Pancreas (tissue), 10 donors: Measurements from ENCODE around the gene BCAS4. TPM values are rescaled to one million over a fixed set of nuclear protein-coding genes. Genes with fewer than 3 reads are reported as not detected.
"Not testable (repeated sequence)": the region's sequence is repeated elsewhere in the genome, so short reads cannot be mapped to it uniquely, and the experiment has no call there.

ENCODE experiments used
- ATAC-seq, 4 donors: fragments of 200-7000 bp; cut with Tn5 transposase; one replicate each; pipeline versions ENCODE4 v1.8.0 to v1.9.1; 2020; ENCODE audit warnings: mild to moderate bottlenecking in 4 of 4, moderate library complexity in 4 of 4
- DNase-seq, 6 donors: peaks; one replicate each; pipeline ENCODE4 v3.0.0-alpha.2; 2020
- FAIRE-seq: peaks from 2 replicates; lab custom pipeline; 2012; peaks lifted over from hg19 to GRCh38; lab: Jason Lieb, UNC
- H3K27ac ChIP-seq, 4 donors: fragments of 200-600 bp; sonication (generic); 1 replicate in 3 of 4; 2 replicates in 1 of 4; pipeline versions ENCODE4 v1.5.0 to v1.8.0; 2020
- H3K27me3 ChIP-seq, 4 donors: fragments of 200-600 bp; one replicate each; pipeline ENCODE4 v1.8.0; 2021
- H3K36me3 ChIP-seq, 3 donors: fragments of 200-600 bp; sonication (generic) in 1 of 3; one replicate each; pipeline versions ENCODE4 v1.5.0 to v1.8.0; 2020 to 2021
- H3K4me1 ChIP-seq, 3 donors: fragments of 200-600 bp; one replicate each; pipeline ENCODE4 v1.8.0; 2021
- H3K4me3 ChIP-seq, 4 donors: fragments of 200-600 bp; sonication (generic) in 2 of 4; one replicate each; pipeline versions ENCODE4 v1.5.0 to v1.8.0; 2020 to 2021
- H3K9me3 ChIP-seq, 4 donors: fragments of 200-600 bp; one replicate each; pipeline ENCODE4 v1.8.0; 2021
- CTCF ChIP-seq, 4 donors: fragments of 200-600 bp; sonication (generic) in 3 of 4; IDR thresholded peaks; one replicate each; pipeline versions ENCODE4 v1.5.0 to v1.8.0; 2021; ENCODE audit warnings: antibody characterized with exemption in 4 of 4
- WGBS, 2 donors: extraction: QIAGEN DNeasy Blood & Tissue Kit; methylation state at CpG; one replicate each; pipeline ENCODE4 v1.1.7; 2013; 5-methylcytosine and 5-hydroxymethylcytosine counted together
- intact Hi-C, 3 donors: fragments of 100-400 bp; cut with DNase I; formaldehyde crosslinking; loops; one replicate each; pipeline versions ENCODE4 v1.11.1 to v1.14.2; 2022
- polyA plus RNA-seq, 2 donors: library from polyadenylated mRNA; stranded (reverse); fragments of 200-250 nt; gene quantifications; one replicate each; pipeline ENCODE4 v1.2.3, GENCODE V29; 2013
- total RNA-seq, 6 donors: library from RNA; stranded (reverse); fragmentation: NEBNext Ultra II Directional in 4 of 6; extraction: Animal tissue kit (Norgen Biotek cat#: 25700) in 4 of 6; gene quantifications; one replicate each; pipeline versions ENCODE4 v1.2.1 to v1.2.4, GENCODE V29; 2021 to 2023
- donor health status: healthy with polysubstance abuse.
- donor health status: DM: no; HTN: no; CAD: no; lungs with moderate emphysema.
- donor health status: DM: no; HTN: no; CAD: no.
- donor health status: control.
- donor health status: control.
- donor health status: Bipolar disorder and iron deficiency.
- donor health status: DM: yes; HTN: yes; CAD: no.
- donor health status: DM: no; HTN: no; CAD: no.
- donor health status: DM: no; HTN: no; CAD: no.
- donor health status: DM: yes; HTN: yes; CAD: no.

BCAS4 gene
- total and polyA plus RNA-seq, 8 donors: 0.85 to 4.8 (median 1.9) TPM

DNA sequence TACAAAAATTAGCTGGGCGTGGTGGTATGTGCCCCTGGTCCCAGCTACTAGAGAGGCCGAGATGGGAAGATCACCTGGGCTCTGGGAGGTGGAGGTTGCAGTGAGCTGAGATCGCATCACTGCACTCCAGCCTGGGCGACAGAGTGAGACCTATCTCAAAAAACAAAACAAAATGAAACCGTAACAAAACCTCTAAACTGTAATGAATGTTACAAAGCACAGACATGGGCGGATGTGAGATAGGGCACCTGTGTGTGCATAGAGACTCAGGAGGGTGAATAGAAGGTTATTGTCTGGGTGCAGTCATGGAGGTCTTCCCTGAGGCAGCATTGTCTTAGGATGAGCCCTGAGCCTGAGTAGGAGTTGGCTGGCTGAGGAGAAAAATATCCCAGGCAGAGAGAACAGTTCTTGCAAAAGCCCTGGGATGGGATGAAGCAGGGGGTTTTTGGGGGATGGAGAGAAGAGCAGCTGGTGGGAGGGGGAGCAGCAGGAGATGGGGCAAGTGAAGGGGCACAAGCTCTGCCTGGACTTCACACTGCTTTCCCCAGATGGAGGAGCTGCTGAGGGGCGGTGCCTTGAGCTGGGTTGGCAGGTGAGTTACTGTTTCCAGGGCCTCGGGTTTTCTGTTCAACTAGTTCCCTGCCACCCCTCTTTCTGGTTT, 5.2 kb downstream of the BCAS4 start:
- intact Hi-C loops: loop anchor here in 2 of 3 donors (10.0 kb wide), 4 partner anchors 105 to 505 kb away; no protein-coding TSS in a partner anchor
- 83 to 92% methylated on average over 8 of the region's 8 CpGs for WGBS, 2 donors

DNA sequence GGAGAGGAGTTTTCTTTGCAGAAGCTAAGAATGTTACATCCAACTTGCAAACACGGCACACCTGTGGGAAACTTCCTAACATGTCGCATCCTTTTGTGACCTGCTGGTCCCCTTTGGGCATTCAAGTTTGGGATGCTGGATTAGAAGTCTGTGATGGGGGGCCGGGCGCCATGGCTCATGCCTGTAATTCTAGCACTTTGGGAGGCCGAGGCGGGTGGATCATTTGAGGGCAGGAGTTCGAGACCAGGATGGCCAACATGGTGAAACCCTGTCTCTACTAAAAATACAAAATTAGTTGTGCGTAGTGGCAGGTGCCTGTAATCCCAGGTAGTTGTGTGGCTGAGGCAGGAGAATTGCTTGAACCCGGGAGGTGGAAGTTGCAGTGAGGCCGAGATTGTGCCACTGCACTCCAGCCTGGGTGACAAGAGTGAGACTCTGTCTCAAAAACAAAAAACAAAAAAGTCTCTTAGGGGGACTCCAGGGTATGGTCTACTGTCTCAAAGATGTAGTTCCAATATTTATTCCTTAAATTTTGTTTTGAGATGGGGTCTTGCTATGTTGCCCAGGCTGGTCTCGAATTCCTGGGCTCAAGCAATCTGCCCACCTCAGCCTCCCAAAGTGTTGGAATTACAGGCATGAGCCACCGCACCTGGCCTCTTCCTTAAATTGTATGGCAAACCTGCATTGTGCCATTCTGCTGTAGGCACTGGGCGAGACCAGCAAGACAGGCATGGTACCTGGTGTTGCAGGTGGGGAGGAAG, 6.3 kb downstream of the BCAS4 start:
- H3K4me3 ChIP-seq, H3K4me1 ChIP-seq, ATAC-seq, H3K27ac ChIP-seq, FAIRE-seq, DNase-seq, H3K36me3 ChIP-seq, intact Hi-C loops, H3K27me3 ChIP-seq, H3K9me3 ChIP-seq: not testable (repeated sequence)
- WGBS, 2 donors: 80 to 89% methylated on average over 13 of the region's 13 CpGs

More for the DNA sequence above, 5.2 kb downstream of the BCAS4 start:
- no peak for FAIRE-seq
- H3K27ac ChIP-seq: no peak overlapping the region
- no peaks in the 10 kb centered on the region for H3K36me3 ChIP-seq
- H3K4me3 ChIP-seq: no peak overlapping the region
- no peaks in the 10 kb centered on the region for H3K27me3 ChIP-seq
- no peak for DNase-seq
- ATAC-seq: no peak
- no peaks in the 10 kb centered on the region for H3K9me3 ChIP-seq
- no peak for TF ChIP-seq CTCF (IDR thresholded peaks at IDR 0.05)
- no peaks in the 10 kb centered on the region for H3K4me1 ChIP-seq

DNA sequence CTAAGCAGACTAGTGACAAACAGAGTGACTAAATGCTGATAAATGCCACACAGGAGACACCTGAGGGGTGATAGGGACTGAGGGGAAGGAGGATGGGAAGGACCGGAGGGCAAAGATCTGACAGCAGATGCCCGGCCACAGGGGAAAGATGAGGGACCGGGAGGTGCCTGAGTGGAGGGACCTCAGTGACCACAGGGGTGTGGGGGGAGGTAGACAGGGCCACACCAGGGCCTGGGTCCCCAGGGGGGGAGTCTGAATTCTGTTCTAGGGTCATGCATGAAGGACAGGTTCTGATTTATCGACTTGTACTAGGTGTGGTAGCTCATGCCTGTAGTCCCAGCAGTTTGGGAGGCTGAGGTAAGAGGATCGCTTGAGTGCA, 6.9 kb downstream of the BCAS4 start:
- Histone ChIP-seq H3K9me3 (no peaks in the 10 kb centered on the region), H3K27ac (no peak overlapping the region), H3K36me3 (no peaks in the 10 kb centered on the region), H3K27me3 (no peaks in the 10 kb centered on the region), H3K4me3 (no peak overlapping the region), H3K4me1 (no peaks in the 10 kb centered on the region)
- FAIRE-seq: no peak
- ATAC-seq: no peak
- DNase-seq: no peak
- 85 to 87% methylated on average over 5 of the region's 5 CpGs for WGBS, 2 donors
- intact Hi-C loops: no loop called here
- no peak for TF ChIP-seq CTCF (IDR thresholded peaks at IDR 0.05)

- TF ChIP-seq CTCF (IDR thresholded peaks at IDR 0.05): no peak
- Histone ChIP-seq H3K9me3 (no peaks in the 10 kb centered on the region), H3K36me3 (no peaks in the 10 kb centered on the region), H3K4me1 (no peaks in the 10 kb centered on the region), H3K27ac (no peak overlapping the region), H3K4me3 (no peak overlapping the region), H3K27me3 (no peaks in the 10 kb centered on the region)
- DNase-seq (no peak), ATAC-seq (no peak), FAIRE-seq (no peak)
- intact Hi-C loops: no loop called here
- 83 to 89% methylated on average over 8 of the region's 8 CpGs for WGBS, 2 donors
Measured at GRCh38 chr20:50802289-50802688, 7.4 kb downstream of the BCAS4 start.

DNA sequence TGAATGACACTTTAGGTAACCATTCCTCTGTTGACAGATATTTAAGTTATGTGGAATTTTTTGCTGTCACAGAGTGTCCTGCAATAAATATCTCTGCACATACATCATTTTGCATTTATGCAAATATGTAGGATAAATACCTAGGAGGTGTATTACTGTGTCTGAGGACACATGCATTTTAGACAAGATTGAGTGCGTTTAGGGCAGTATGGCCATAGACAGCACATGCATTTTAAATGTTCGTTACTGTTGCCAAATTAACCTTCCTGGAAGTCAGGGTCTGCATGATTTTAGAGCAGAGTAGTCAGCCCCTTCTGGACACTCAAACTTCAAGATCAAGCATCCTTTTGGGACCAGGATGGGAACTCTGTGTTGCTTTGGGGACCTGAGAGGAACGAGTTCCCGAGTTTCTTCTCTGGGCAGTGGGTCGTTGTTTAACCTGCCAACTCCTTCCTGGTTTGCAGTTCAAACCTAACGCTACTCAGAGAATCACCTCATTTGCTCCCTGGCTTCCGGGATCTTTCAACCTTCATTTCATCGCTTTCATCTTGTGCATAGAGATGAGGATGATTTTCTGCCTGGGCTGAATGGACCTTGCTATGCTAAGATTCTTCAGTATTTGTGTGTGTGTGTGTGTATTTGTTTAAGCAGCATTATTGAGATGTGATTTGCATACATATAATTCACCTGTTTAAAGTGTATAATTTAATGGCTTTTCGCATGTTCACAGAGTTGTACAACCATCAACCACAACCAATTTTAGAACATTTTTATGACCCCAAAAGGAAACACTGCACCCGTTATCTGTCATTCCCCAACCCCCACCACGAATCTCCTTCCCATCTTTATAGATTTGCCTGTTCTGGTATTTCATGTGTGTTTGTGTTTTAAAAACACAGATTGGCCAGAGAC, 9.8 kb downstream of the BCAS4 start:
- no peak for TF ChIP-seq CTCF (IDR thresholded peaks at IDR 0.05)
- whole genome bisulfite sequencing, 2 donors: 41 to 62% methylated on average over 11 of the region's 11 CpGs
- intact Hi-C loops: no loop called here
- FAIRE-seq: no peak
- H3K9me3 ChIP-seq: no peaks in the 10 kb centered on the region
- no peak overlapping the region for H3K4me3 ChIP-seq
- no peak for DNase-seq
- H3K4me1 ChIP-seq: no peaks in the 10 kb centered on the region
- ATAC-seq: peak in 1 of 4 donors; percentile 11
- H3K27ac ChIP-seq: no peak overlapping the region
- no peaks in the 10 kb centered on the region for H3K36me3 ChIP-seq
- H3K27me3 ChIP-seq: no peaks in the 10 kb centered on the region
